SU-DHL-6 (cell line): ENCODE data around the gene MRPS15.

Source experiments
- H2AFZ ChIP-seq: fragments of 200-600 bp; sonication (generic); 2 replicates; pipeline ENCODE4 v1.6.1; 2014; ENCODE audit warnings: low read depth, mild to moderate bottlenecking, moderate library complexity, mixed read lengths, antibody characterized with exemption, low read length; ENCODE audit not compliant: severe bottlenecking
- H3F3A ChIP-seq: fragments of 200-600 bp; shearing (Covaris generic); 2 replicates; pipeline ENCODE4 v1.6.0; 2016; ENCODE audit warnings: antibody characterized with exemption, mild to moderate bottlenecking; ENCODE audit not compliant: insufficient read depth
- H3K27ac ChIP-seq: fragments of 200-600 bp; sonication (generic); 2 replicates; pipeline ENCODE4 v1.5.1; 2016; ENCODE audit warnings: low read depth, mild to moderate bottlenecking, low read length, moderate library complexity, mixed read lengths
- H3K27me3 ChIP-seq: fragments of 200-600 bp; sonication (generic), shearing (Covaris generic); 2 replicates; pipeline ENCODE4 v1.6.0; 2014; ENCODE audit warnings: mild to moderate bottlenecking, low read length
- H3K36me3 ChIP-seq: fragments of 200-600 bp; sonication (generic); 2 replicates; pipeline ENCODE4 v1.6.1; 2014; ENCODE audit warnings: mild to moderate bottlenecking, low read length, mixed read lengths
- H3K4me2 ChIP-seq: fragments of 300-600, 200-600 bp; shearing (Covaris generic), sonication (generic); 2 replicates; pipeline ENCODE4 v1.6.0; 2014; ENCODE audit warnings: low read length, low read depth, mild to moderate bottlenecking; ENCODE audit not compliant: poor library complexity, severe bottlenecking
- H3K4me3 ChIP-seq: fragments of 200-600 bp; sonication (generic); 2 replicates; pipeline ENCODE4 v1.5.1; 2014; ENCODE audit warnings: antibody characterized with exemption, low read length, mild to moderate bottlenecking, mixed read lengths; ENCODE audit not compliant: insufficient read depth, poor library complexity, severe bottlenecking
- H3K79me2 ChIP-seq: fragments of 200-600 bp; sonication (generic); 2 replicates; pipeline ENCODE4 v1.6.1; 2014; ENCODE audit warnings: mild to moderate bottlenecking, low read length, moderate library complexity; ENCODE audit not compliant: insufficient read depth
- H3K9ac ChIP-seq: fragments of 200-600 bp; sonication (generic); 2 replicates; pipeline ENCODE4 v1.7.0; 2014; ENCODE audit warnings: mild to moderate bottlenecking, low read length
- H3K9me2 ChIP-seq: fragments of 200-600 bp; sonication (generic); replicated peaks from 2 replicates; pipeline ENCODE4 v1.6.1; 2014; ENCODE audit warnings: low read length; ENCODE audit not compliant: insufficient read depth
- H3K9me3 ChIP-seq: fragments of 200-600 bp; sonication (generic); 2 replicates; pipeline ENCODE4 v1.6.1; 2014; ENCODE audit warnings: low read length, mixed read lengths; ENCODE audit not compliant: insufficient read depth
- H4K20me1 ChIP-seq: fragments of 200-600 bp; sonication (generic); 2 replicates; pipeline ENCODE4 v1.6.1; 2014; ENCODE audit warnings: low read depth, mild to moderate bottlenecking, antibody characterized with exemption, low read length, moderate library complexity, mixed read lengths
- CTCF ChIP-seq: fragments of 200-600 bp; sonication (generic); IDR thresholded peaks from one replicate; pipeline ENCODE4 v1.5.1; 2017; ENCODE audit warnings: antibody characterized with exemption, mild to moderate bottlenecking, low read length, moderate library complexity; ENCODE audit not compliant: insufficient read depth, poor library complexity, severe bottlenecking
- EZH2phosphoT487 ChIP-seq: fragments of 200-600 bp; sonication (generic), shearing (Covaris generic); conservative IDR thresholded peaks from 2 replicates; pipeline ENCODE4 v1.6.1; 2018; ENCODE audit warnings: mild to moderate bottlenecking, antibody characterized with exemption, low read length, moderate library complexity, mixed read lengths

The MRPS15 gene

DNA sequence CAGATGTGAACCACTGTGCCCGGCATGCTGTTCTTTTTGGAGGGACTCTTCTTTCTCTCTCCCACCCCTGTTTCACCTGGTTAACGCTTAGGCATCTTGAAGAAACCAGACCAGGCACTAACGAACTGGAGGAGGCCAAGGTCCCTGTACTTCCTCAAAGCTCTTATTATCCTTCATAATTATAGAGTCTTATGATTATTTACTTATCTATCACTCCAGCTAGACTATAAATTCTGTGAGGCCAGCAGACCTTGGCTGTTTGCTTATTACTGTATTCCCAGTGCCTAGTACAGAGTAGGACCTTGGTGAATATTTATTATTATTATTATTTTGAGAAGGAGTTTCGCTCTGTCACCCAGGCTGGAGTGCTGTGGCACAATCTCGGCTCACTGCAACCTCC is 12.8 kb upstream of the MRPS15 start:
- no peaks in the 10 kb centered on the region for H3K36me3 ChIP-seq
- no peaks in the 10 kb centered on the region for H4K20me1 ChIP-seq
- H3K4me3 ChIP-seq: no peak overlapping the region
- H3K79me2 ChIP-seq: no peaks in the 10 kb centered on the region
- no peak overlapping the region for H2AFZ ChIP-seq
- H3K9me3 ChIP-seq: no peaks in the 10 kb centered on the region
- TF ChIP-seq EZH2phosphoT487: no peak
- no peak for TF ChIP-seq CTCF
- H3K9ac ChIP-seq: no peak overlapping the region
- H3K4me2 ChIP-seq: no peak overlapping the region
- no peaks in the 10 kb centered on the region for H3K27me3 ChIP-seq
- H3F3A ChIP-seq: 0 out of 2 replicates have a peak, but pooled peaks cover 3% of the 10 kb centered on the region
- H3K27ac ChIP-seq: no peak overlapping the region
- H3K9me2 ChIP-seq: no peaks in the 10 kb centered on the region

- Histone ChIP-seq H3K9me2 (no peaks in the 10 kb centered on the region), H4K20me1 (no peaks in the 10 kb centered on the region), H3K9ac (no peak overlapping the region), H2AFZ (no peak overlapping the region), H3F3A (0 out of 2 replicates have a peak, but pooled peaks cover 3% of the 10 kb centered on the region), H3K4me2 (no peak overlapping the region), H3K9me3 (no peaks in the 10 kb centered on the region), H3K36me3 (no peaks in the 10 kb centered on the region), H3K27me3 (no peaks in the 10 kb centered on the region), H3K27ac (no peak overlapping the region), H3K79me2 (no peaks in the 10 kb centered on the region), H3K4me3 (no peak overlapping the region)
- TF ChIP-seq CTCF (no peak), EZH2phosphoT487 (no peak)
Observed at GRCh38 chr1:36475910-36476604, 11.9 kb upstream of the MRPS15 start.

DNA sequence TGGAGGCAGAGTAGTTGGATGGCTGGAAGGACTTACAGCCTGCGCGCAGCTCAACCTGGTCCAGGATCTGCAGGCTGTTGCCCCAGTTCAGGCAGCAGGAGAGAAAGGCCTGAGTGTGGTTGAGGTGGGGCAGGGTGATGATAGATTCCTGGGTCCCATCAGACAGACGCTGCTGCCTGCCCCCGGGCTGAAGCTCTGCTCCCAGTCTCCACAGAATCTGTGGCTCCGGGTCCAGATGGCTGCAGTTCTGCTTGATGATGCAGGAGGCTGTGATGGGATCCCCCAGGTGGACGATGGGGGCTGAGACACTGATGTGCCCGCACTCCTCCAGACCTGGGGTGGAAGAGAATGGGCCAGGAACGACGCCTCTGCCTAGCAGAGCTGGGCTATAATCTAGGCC is 11.2 kb upstream of the MRPS15 start:
- TF ChIP-seq CTCF: no peak
- no peak for TF ChIP-seq EZH2phosphoT487
- Histone ChIP-seq H3K9me2 (no peaks in the 10 kb centered on the region), H3K9ac (no peak overlapping the region), H3K4me2 (no peak overlapping the region), H3K9me3 (no peaks in the 10 kb centered on the region), H4K20me1 (no peaks in the 10 kb centered on the region), H3F3A (0 out of 2 replicates have a peak, but pooled peaks cover 3% of the 10 kb centered on the region), H3K36me3 (no peaks in the 10 kb centered on the region), H2AFZ (no peak overlapping the region), H3K4me3 (no peak overlapping the region), H3K27me3 (no peaks in the 10 kb centered on the region), H3K79me2 (no peaks in the 10 kb centered on the region), H3K27ac (no peak overlapping the region)
